Panc1 (cell line): Measurements from ENCODE around the gene CHCHD3. TPM values are rescaled to one million over a fixed set of nuclear protein-coding genes. Genes with fewer than 3 reads are reported as not detected.

Source experiments
- ATAC-seq: fragments of 200-7000 bp; cut with Tn5 transposase; 2 replicates; pipeline ENCODE4 v1.9.1; 2020; ENCODE audit warnings: mild to moderate bottlenecking, moderate library complexity
- BruUV-seq: library from RNA; stranded (reverse); fragments of 400-500 nt; replicated peaks from 2 replicates; lab custom pipeline; 2021; lab: Mats Ljungman, UMichigan
- CTCF ChIA-PET: fragments of 300-600 bp; sonication (Branson Sonifier 250); formaldehyde crosslinking; loops from one replicate; lab custom pipeline; 2022; ENCODE audit warnings: antibody characterized with exemption; lab: Charles Lee
- POLR2A ChIA-PET: fragments of 300-600 bp; sonication (Branson Sonifier 250); formaldehyde crosslinking; loops from one replicate; lab custom pipeline; 2022; ENCODE audit warnings: antibody characterized with exemption; lab: Charles Lee
- DNase-seq: peaks from one replicate; pipeline ENCODE4 v3.0.0-alpha.2; 2010; ENCODE audit warnings: low read depth, low spot score
- H3K27ac ChIP-seq: 2 replicates; pipeline ENCODE4 v1.5.1; 2011; ENCODE audit warnings: mild to moderate bottlenecking, low read length, inconsistent platforms
- H3K27me3 ChIP-seq: fragments of 200-500 bp; sonication (Bioruptor generic); 2 replicates; pipeline ENCODE4 v1.6.0; 2014; ENCODE audit warnings: low read length, inconsistent platforms; ENCODE audit not compliant: control insufficient read depth, insufficient read depth
- H3K36me3 ChIP-seq: fragments of 200-500 bp; sonication (Bioruptor generic); 2 replicates; pipeline ENCODE4 v1.5.1; 2014; ENCODE audit warnings: inconsistent platforms, mild to moderate bottlenecking, low read length, moderate library complexity; ENCODE audit not compliant: control insufficient read depth, insufficient read depth
- H3K4me1 ChIP-seq: 2 replicates; pipeline ENCODE4 v1.5.1; 2011; ENCODE audit warnings: inconsistent platforms, mild to moderate bottlenecking, low read length, moderate library complexity; ENCODE audit not compliant: control insufficient read depth, insufficient read depth
- H3K4me3 ChIP-seq, 2 experiments: 2 replicates each; pipeline ENCODE4 v1.5.1; 2011 to 2012; ENCODE audit warnings: low read depth in 2 of 2, low read length in 2 of 2, mild to moderate bottlenecking in 2 of 2, inconsistent platforms in 1 of 2, moderate library complexity in 1 of 2
- H3K9me3 ChIP-seq: fragments of 200-500 bp; sonication (Bioruptor generic); 2 replicates; pipeline ENCODE4 v1.5.1; 2014; ENCODE audit warnings: low read depth, mild to moderate bottlenecking, inconsistent platforms, low read length, moderate library complexity; ENCODE audit not compliant: control insufficient read depth, insufficient read depth
- CTCF ChIP-seq: fragments of 450-650 bp; IDR thresholded peaks from 2 replicates; pipeline ENCODE4 v1.5.1; 2017; ENCODE audit warnings: mild to moderate bottlenecking
- POLR2AphosphoS5 ChIP-seq: IDR thresholded peaks from 2 replicates; pipeline ENCODE4 v1.6.1; 2012; ENCODE audit warnings: mild to moderate bottlenecking, low read depth, low read length, moderate library complexity
- REST ChIP-seq, 2 experiments: IDR thresholded peaks; 2 replicates each; pipeline ENCODE4 v1.6.1; 2011 to 2012; ENCODE audit warnings: low read depth in 2 of 2, control low read depth in 1 of 2, low read length in 1 of 2, mild to moderate bottlenecking in 1 of 2, moderate library complexity in 1 of 2; ENCODE audit not compliant: insufficient read depth in 1 of 2
- SIN3A ChIP-seq: IDR thresholded peaks from 2 replicates; pipeline ENCODE4 v1.6.1; 2012; ENCODE audit warnings: low read depth, mild to moderate bottlenecking, low read length, moderate library complexity, borderline replicate concordance; ENCODE audit not compliant: insufficient read depth
- TCF7L2 ChIP-seq: IDR thresholded peaks from 2 replicates; pipeline ENCODE4 v1.6.1; 2011; ENCODE audit warnings: mild to moderate bottlenecking, low read depth, low read length, inconsistent platforms
- in situ Hi-C: cut with HindIII; loops from 2 replicates; pipeline ENCODE4 v1.10.0; 2016; ENCODE audit warnings: low sequenced_read_pairs, low pct_unique_long_range_greater_than_20kb
- intact Hi-C: fragments of 100-400 bp; cut with micrococcal nuclease; formaldehyde crosslinking; loops from one replicate; pipeline ENCODE4 v1.10.0; 2022; ENCODE audit not compliant: unreplicated experiment
- total RNA-seq: library from RNA; stranded (reverse); gene quantifications from one replicate; pipeline ENCODE4 v1.2.1, GENCODE V29; 2021; ENCODE audit not compliant: unreplicated experiment

CHCHD3 gene
- total RNA-seq, 1 experiment from 2014 or later = 109 TPM

- ATAC-seq = no peak
- CTCF ChIA-PET = no interaction called here
- Histone ChIP-seq H3K27ac (no peak overlapping the region), H3K27me3 (no peaks in the 10 kb centered on the region), H3K36me3 (no peaks in the 10 kb centered on the region), H3K4me3 (no peak overlapping the region), H3K9me3 (no peaks in the 10 kb centered on the region), H3K4me1 (no peaks in the 10 kb centered on the region)
- POLR2A ChIA-PET = no interaction called here
- in situ Hi-C loops = no loop called here
- TF ChIP-seq TCF7L2 (no peak), POLR2AphosphoS5 (no peak), CTCF (no peak), SIN3A (no peak), REST (IDR thresholded peaks at IDR 0.05; ENCODE audit: insufficient read depth in 1 of 2, low read depth in 2 of 2, low read length in 1 of 2) (no peak)
- no TSS peak for BruUV-seq
- intact Hi-C loops = no loop called here
- no peak for DNase-seq
Measured at GRCh38 chr7:132919771-132920170, 162.1 kb downstream of the CHCHD3 start.

DNA sequence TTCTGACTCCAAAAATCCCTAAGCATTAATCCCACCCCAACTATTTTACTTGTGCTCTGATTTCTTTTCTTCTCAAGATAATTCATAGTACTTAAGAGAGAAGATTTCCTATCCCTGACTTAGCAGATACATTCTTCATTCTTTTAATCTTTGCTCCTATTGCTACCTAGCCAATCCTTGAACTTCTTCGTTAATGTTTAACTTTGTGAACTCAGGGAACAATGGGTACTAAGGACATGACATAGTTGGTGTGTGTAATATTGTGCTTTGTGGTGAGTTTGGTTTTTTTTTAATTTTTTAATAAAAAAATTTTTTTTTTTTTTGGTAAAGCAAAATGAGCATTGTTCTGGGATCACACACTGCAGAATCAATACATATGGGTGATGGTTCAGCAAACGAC lies 166.2 kb downstream of the CHCHD3 start:
- BruUV-seq = no TSS peak
- ChIA-PET POLR2A (no interaction called here), CTCF (no interaction called here)
- H3K27me3 ChIP-seq = no peaks in the 10 kb centered on the region
- H3K36me3 ChIP-seq = no peaks in the 10 kb centered on the region
- in situ Hi-C loops (no loop called here), intact Hi-C loops (no loop called here)
- H3K4me3 ChIP-seq = no peak overlapping the region
- ATAC-seq = no peak
- no peak overlapping the region for H3K27ac ChIP-seq
- H3K9me3 ChIP-seq = no peaks in the 10 kb centered on the region
- no peaks in the 10 kb centered on the region for H3K4me1 ChIP-seq
- no peak for TF ChIP-seq TCF7L2
- TF ChIP-seq CTCF = no peak
- TF ChIP-seq SIN3A = no peak
- TF ChIP-seq POLR2AphosphoS5 = no peak
- no peak for TF ChIP-seq REST (IDR thresholded peaks at IDR 0.05; ENCODE audit: insufficient read depth in 1 of 2, low read depth in 2 of 2, low read length in 1 of 2)
- DNase-seq = no peak
